PC-3 (cell line): ENCODE results near the gene HDAC11. TPM values are rescaled to one million over a fixed set of nuclear protein-coding genes. Genes with fewer than 3 reads are reported as not detected.

Experiments used
- ATAC-seq: fragments of 200-7000 bp; cut with Tn5 transposase; 2 replicates; pipeline ENCODE4 v1.9.1; 2020; ENCODE audit warnings: mild to moderate bottlenecking, moderate library complexity
- BruUV-seq: library from RNA; stranded (reverse); fragments of 400-500 nt; replicated peaks from 2 replicates; lab custom pipeline; 2021; lab: Mats Ljungman, UMichigan
- CTCF ChIA-PET: fragments of 300-600 bp; sonication (Branson Sonifier 250); formaldehyde crosslinking; loops from one replicate; lab custom pipeline; 2022; ENCODE audit warnings: antibody characterized with exemption; lab: Charles Lee
- POLR2A ChIA-PET: fragments of 300-600 bp; sonication (Branson Sonifier 250); formaldehyde crosslinking; loops from one replicate; lab custom pipeline; 2022; ENCODE audit warnings: antibody characterized with exemption; ENCODE audit not compliant: unreplicated experiment; lab: Charles Lee
- DNase-seq: peaks from one replicate; pipeline ENCODE4 v3.0.0-alpha.2; 2015
- H2AFZ ChIP-seq: fragments of 300-600 bp; sonication (generic); 2 replicates; pipeline ENCODE4 v1.6.0; 2016; ENCODE audit warnings: antibody characterized with exemption, low read length
- H3F3A ChIP-seq: fragments of 300-600 bp; sonication (generic); one replicate; pipeline ENCODE4 v1.6.0; 2017; ENCODE audit warnings: antibody characterized with exemption, low read length, control low read depth, mild to moderate bottlenecking; ENCODE audit not compliant: unreplicated experiment
- H3K27ac ChIP-seq: fragments of 300-600 bp; sonication (generic); 2 replicates; pipeline ENCODE4 v1.5.1; 2016; ENCODE audit warnings: mild to moderate bottlenecking, low read length
- H3K27me3 ChIP-seq: fragments of 300-600 bp; sonication (generic); 2 replicates; pipeline ENCODE4 v1.6.1; 2016; ENCODE audit warnings: low read length, mixed read lengths
- H3K36me3 ChIP-seq: fragments of 300-600 bp; sonication (generic); 2 replicates; pipeline ENCODE4 v1.6.1; 2016; ENCODE audit warnings: low read depth, mixed run types, low read length, mixed read lengths
- H3K4me1 ChIP-seq: fragments of 300-600 bp; sonication (generic); 2 replicates; pipeline ENCODE4 v1.5.1; 2016; ENCODE audit warnings: low read length; ENCODE audit not compliant: insufficient read depth
- H3K4me2 ChIP-seq: fragments of 300-600 bp; sonication (generic); 2 replicates; pipeline ENCODE4 v1.6.0; 2016; ENCODE audit warnings: low read length
- H3K4me3 ChIP-seq: fragments of 300-600 bp; sonication (generic); 2 replicates; pipeline ENCODE4 v1.5.1; 2016; ENCODE audit warnings: mild to moderate bottlenecking, low read length, mixed read lengths
- H3K79me2 ChIP-seq: fragments of 300-600 bp; sonication (generic); 2 replicates; pipeline ENCODE4 v1.6.1; 2017; ENCODE audit warnings: low read length, mixed read lengths
- H3K9ac ChIP-seq: fragments of 300-600 bp; sonication (generic); 2 replicates; pipeline ENCODE4 v1.6.0; 2016; ENCODE audit warnings: mild to moderate bottlenecking, low read length
- H3K9me2 ChIP-seq: fragments of 300-600 bp; sonication (generic); replicated peaks from 2 replicates; pipeline ENCODE4 v1.6.1; 2016; ENCODE audit warnings: mixed run types, low read length, mixed read lengths
- H3K9me3 ChIP-seq: fragments of 300-600 bp; sonication (generic); 2 replicates; pipeline ENCODE4 v1.6.1; 2016; ENCODE audit warnings: low read length, mixed read lengths
- H4K20me1 ChIP-seq: fragments of 300-600 bp; sonication (generic); 2 replicates; pipeline ENCODE4 v1.6.1; 2016; ENCODE audit warnings: low read length, mixed read lengths
- EZH2 ChIP-seq: fragments of 300-600 bp; sonication (generic); IDR thresholded peaks from one replicate; pipeline ENCODE4 v1.6.1; 2017; ENCODE audit warnings: antibody characterized with exemption, mild to moderate bottlenecking, low read length; ENCODE audit not compliant: unreplicated experiment
- EZH2phosphoT487 ChIP-seq: fragments of 300-600 bp; sonication (generic); IDR thresholded peaks from 2 replicates; pipeline ENCODE4 v1.6.1; 2018; ENCODE audit warnings: mild to moderate bottlenecking, antibody characterized with exemption, low read length, borderline replicate concordance
- intact Hi-C: fragments of 100-400 bp; cut with micrococcal nuclease; formaldehyde crosslinking; loops from 2 replicates; pipeline ENCODE4 v1.9.0; 2023
- total RNA-seq: library from RNA; depleted of rRNA; stranded (reverse); fragments of >200 nt; gene quantifications from 2 replicates; pipeline ENCODE4 v1.2.3, GENCODE V29; 2014
- TF ChIP-seq, protein P1 (sequence below): fragments of 300-600 bp; sonication (generic); conservative IDR thresholded peaks from 2 replicates; pipeline ENCODE4 v1.5.1; 2017; ENCODE audit warnings: antibody characterized with exemption, low read depth, mild to moderate bottlenecking, low read length

HDAC11 gene
- total RNA-seq, 1 experiment from 2014 or later: 24.2 TPM

DNA sequence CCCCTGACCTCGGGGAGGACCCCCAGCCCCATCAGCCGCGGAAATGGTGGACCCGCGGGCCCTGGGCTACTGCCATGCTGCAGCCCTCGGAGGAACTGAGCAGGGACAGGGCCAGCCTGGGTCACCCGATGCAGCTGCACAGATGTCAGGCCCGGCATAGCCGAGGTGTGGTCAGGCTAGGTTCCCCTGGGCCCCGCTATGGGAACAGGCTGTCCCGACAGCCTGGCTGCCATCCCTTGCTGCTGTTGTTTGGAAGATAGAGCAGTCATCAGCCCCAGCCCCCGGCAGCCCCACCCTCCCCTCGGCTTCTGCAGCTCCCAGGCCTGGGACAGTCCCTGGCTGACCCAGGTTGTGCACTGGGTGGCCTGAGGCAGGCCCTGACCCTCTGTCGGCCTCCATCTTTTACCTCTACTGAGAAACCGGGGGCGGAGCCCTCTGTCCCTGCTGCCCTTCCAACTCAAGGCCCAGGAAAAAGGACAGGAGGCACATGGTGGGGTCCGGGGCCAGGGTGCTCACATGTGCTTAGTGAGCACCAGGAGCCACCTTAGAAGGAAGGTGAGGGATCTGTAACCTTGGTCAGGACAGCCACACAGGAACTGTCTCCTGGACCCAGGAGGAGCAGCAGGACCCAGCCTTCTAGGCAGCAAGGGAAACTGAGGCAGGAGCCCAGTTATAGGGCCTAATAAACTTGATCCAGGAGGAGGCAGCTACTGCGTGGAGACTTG is 37.3 kb downstream of the HDAC11 start:
- TF ChIP-seq, protein P1, sequence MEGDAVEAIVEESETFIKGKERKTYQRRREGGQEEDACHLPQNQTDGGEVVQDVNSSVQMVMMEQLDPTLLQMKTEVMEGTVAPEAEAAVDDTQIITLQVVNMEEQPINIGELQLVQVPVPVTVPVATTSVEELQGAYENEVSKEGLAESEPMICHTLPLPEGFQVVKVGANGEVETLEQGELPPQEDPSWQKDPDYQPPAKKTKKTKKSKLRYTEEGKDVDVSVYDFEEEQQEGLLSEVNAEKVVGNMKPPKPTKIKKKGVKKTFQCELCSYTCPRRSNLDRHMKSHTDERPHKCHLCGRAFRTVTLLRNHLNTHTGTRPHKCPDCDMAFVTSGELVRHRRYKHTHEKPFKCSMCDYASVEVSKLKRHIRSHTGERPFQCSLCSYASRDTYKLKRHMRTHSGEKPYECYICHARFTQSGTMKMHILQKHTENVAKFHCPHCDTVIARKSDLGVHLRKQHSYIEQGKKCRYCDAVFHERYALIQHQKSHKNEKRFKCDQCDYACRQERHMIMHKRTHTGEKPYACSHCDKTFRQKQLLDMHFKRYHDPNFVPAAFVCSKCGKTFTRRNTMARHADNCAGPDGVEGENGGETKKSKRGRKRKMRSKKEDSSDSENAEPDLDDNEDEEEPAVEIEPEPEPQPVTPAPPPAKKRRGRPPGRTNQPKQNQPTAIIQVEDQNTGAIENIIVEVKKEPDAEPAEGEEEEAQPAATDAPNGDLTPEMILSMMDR: no peak
- no peak for TF ChIP-seq EZH2
- no peak for TF ChIP-seq EZH2phosphoT487
- no peak overlapping the region for H3K27ac ChIP-seq
- no peak overlapping the region for H3K4me2 ChIP-seq
- H3K4me3 ChIP-seq: no peak overlapping the region
- no peak for ATAC-seq
- intact Hi-C loops: no loop called here
- DNase-seq: no peak
- no peak overlapping the region for H2AFZ ChIP-seq
- BruUV-seq: no TSS peak
- H3F3A ChIP-seq: no peaks in the 10 kb centered on the region
- H3K4me1 ChIP-seq: peaks cover 18% of the 10 kb centered on the region
- POLR2A ChIA-PET: no interaction called here
- no peaks in the 10 kb centered on the region for H3K79me2 ChIP-seq
- H3K27me3 ChIP-seq: no peaks in the 10 kb centered on the region
- H3K36me3 ChIP-seq: no peaks in the 10 kb centered on the region
- no peaks in the 10 kb centered on the region for H4K20me1 ChIP-seq
- CTCF ChIA-PET: no interaction called here
- no peak overlapping the region for H3K9ac ChIP-seq
- H3K9me2 ChIP-seq: no peaks in the 10 kb centered on the region
- no peaks in the 10 kb centered on the region for H3K9me3 ChIP-seq

DNA sequence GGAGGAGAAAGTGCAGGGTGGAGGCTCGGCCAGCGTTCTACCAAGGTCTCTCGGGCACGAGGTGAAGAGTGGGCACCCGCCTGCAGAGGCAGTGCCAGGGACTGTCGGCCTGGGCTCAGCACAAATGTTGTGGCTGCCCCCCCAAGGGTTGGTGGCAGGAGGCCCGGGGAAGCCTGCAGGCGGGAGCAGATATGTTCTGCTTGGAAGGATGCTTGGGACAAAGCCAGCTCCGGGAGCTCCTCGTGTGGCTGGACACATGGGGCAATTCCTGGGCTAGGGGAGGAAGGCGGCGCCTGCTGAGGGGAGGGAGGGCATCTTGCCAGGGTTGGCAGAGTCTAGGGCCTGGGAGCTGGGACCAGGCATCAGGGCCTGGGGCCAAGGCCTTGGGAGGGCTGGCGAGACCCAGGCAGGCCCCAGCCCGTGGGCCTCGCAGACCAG is 38.4 kb downstream of the HDAC11 start:
- Histone ChIP-seq H3K4me1 (peaks cover 17% of the 10 kb centered on the region), H3K36me3 (no peaks in the 10 kb centered on the region), H3K9me3 (no peaks in the 10 kb centered on the region), H3K27me3 (no peaks in the 10 kb centered on the region), H3K27ac (no peak overlapping the region), H3F3A (no peaks in the 10 kb centered on the region), H4K20me1 (no peaks in the 10 kb centered on the region), H3K9ac (no peak overlapping the region), H3K9me2 (no peaks in the 10 kb centered on the region), H3K4me2 (no peak overlapping the region), H2AFZ (no peak overlapping the region), H3K4me3 (no peak overlapping the region), H3K79me2 (no peaks in the 10 kb centered on the region)
- BruUV-seq: no TSS peak
- intact Hi-C loops: no loop called here
- ATAC-seq: no peak
- no peak for DNase-seq
- TF ChIP-seq EZH2 (no peak), EZH2phosphoT487 (no peak)
- TF ChIP-seq, protein P1: no peak
- ChIA-PET POLR2A (no interaction called here), CTCF (no interaction called here)
